HCT116 (cell line): ENCODE results near the gene TCF21. TPM values are rescaled to one million over a fixed set of nuclear protein-coding genes. Genes with fewer than 3 reads are reported as not detected.

Source experiments
- ATAC-seq: fragments of 200-7000 bp; cut with Tn5 transposase; 2 replicates; pipeline ENCODE4 v1.9.1; 2020; ENCODE audit warnings: mild to moderate bottlenecking, moderate library complexity
- BruUV-seq: library from RNA; stranded (reverse); fragments of 400-500 nt; replicated peaks from 2 replicates; lab custom pipeline; 2021; lab: Mats Ljungman, UMichigan
- CTCF ChIA-PET: fragments of 300-600 bp; sonication (Branson Sonifier 250); formaldehyde crosslinking; loops from one replicate; lab custom pipeline; 2021; ENCODE audit warnings: antibody characterized with exemption; lab: Charles Lee
- POLR2A ChIA-PET: fragments of 300-600, 350-600 bp; sonication (Branson Sonifier 250); formaldehyde crosslinking; loops from one replicate; lab custom pipeline; 2021; ENCODE audit warnings: antibody characterized with exemption; lab: Charles Lee
- RAD21 ChIA-PET, 2 experiments: fragments of 300-600 bp; sonication (Branson Sonifier 250); formaldehyde crosslinking; loops; one replicate each; lab custom pipeline; 2023; ENCODE audit warnings: low total read pairs in 2 of 2; ENCODE audit not compliant: uncharacterized antibody in 2 of 2, unreplicated experiment in 2 of 2, low non-redundant PET in 1 of 2; lab: Charles Lee
- DNase-seq: peaks from one replicate; pipeline ENCODE4 v3.0.0-alpha.2; 2010; ENCODE audit warnings: low read depth, low spot score
- H2AFZ ChIP-seq: fragments of 200-600 bp; shearing (Covaris generic), sonication (generic); 2 replicates; pipeline ENCODE4 v1.6.1; 2017; ENCODE audit warnings: low read depth, mixed run types, mixed read lengths, antibody characterized with exemption, low read length; ENCODE audit not compliant: poor library complexity, severe bottlenecking
- H3K27ac ChIP-seq: 2 replicates; pipeline ENCODE4 v1.5.1; 2012; ENCODE audit warnings: low read depth, low read length
- H3K27me3 ChIP-seq: fragments of 200-600 bp; sonication (generic); 2 replicates; pipeline ENCODE4 v1.6.1; 2016; ENCODE audit warnings: mixed run types, low read length, mixed read lengths; ENCODE audit not compliant: insufficient read depth
- H3K36me3 ChIP-seq, 2 experiments: fragments of 200-500 bp in 1 of 2; fragments of 200-600 bp in 1 of 2; sonication (Bioruptor generic) in 1 of 2; sonication (generic) in 1 of 2; 2 replicates each; pipeline versions ENCODE4 v1.5.1 to v1.6.1; 2014 to 2016; ENCODE audit warnings: low read length in 2 of 2, inconsistent platforms in 1 of 2, mixed read lengths in 1 of 2, mixed run types in 1 of 2; ENCODE audit not compliant: insufficient read depth in 2 of 2, control insufficient read depth in 1 of 2
- H3K4me1 ChIP-seq, 2 experiments: fragments of 200-600 bp in 1 of 2; sonication (generic) in 1 of 2; 2 replicates each; pipeline versions ENCODE4 v1.5.1 to v1.6.1; 2012 to 2017; ENCODE audit warnings: low read length in 2 of 2, inconsistent platforms in 1 of 2, mild to moderate bottlenecking in 1 of 2, mixed read lengths in 1 of 2, mixed run types in 1 of 2, moderate library complexity in 1 of 2; ENCODE audit not compliant: insufficient read depth in 2 of 2, control insufficient read depth in 1 of 2
- H3K4me2 ChIP-seq: fragments of 200-600 bp; sonication (generic); 2 replicates; pipeline ENCODE4 v1.6.1; 2017; ENCODE audit warnings: mixed run types, low read length, mixed read lengths
- H3K4me3 ChIP-seq, 2 experiments: fragments of 200-600 bp in 1 of 2; sonication (generic) in 1 of 2; replicated peaks in 1 of 2; 2 replicates each; pipeline ENCODE4 v1.5.1; 2011 to 2016; ENCODE audit warnings: low read length in 2 of 2, control low read depth in 1 of 2, low read depth in 1 of 2, mild to moderate bottlenecking in 1 of 2, mixed read lengths in 1 of 2, mixed run types in 1 of 2
- H3K79me2 ChIP-seq: fragments of 200-600 bp; sonication (generic); 2 replicates; pipeline ENCODE4 v1.6.1; 2017; ENCODE audit warnings: mild to moderate bottlenecking, mixed run types, low read length, moderate library complexity, mixed read lengths; ENCODE audit not compliant: insufficient read depth
- H3K9ac ChIP-seq: fragments of 200-600 bp; sonication (generic); 2 replicates; pipeline ENCODE4 v1.6.1; 2016; ENCODE audit warnings: low read length, mixed read lengths
- H3K9me2 ChIP-seq: fragments of 200-600 bp; sonication (generic), shearing (Covaris generic); 2 replicates; pipeline ENCODE4 v1.6.1; 2017; ENCODE audit warnings: mixed run types, mild to moderate bottlenecking, moderate library complexity; ENCODE audit not compliant: insufficient read depth
- H3K9me3 ChIP-seq, 2 experiments: fragments of 200-500 bp in 1 of 2; fragments of 200-600 bp in 1 of 2; sonication (Bioruptor generic) in 1 of 2; sonication (generic) in 1 of 2; 2 replicates each; pipeline ENCODE4 v1.6.1; 2014 to 2017; ENCODE audit warnings: low read length in 2 of 2, mixed read lengths in 2 of 2, inconsistent platforms in 1 of 2, low read depth in 1 of 2, mild to moderate bottlenecking in 1 of 2, mixed run types in 1 of 2, moderate library complexity in 1 of 2; ENCODE audit not compliant: control insufficient read depth in 1 of 2, insufficient read depth in 1 of 2
- H4K20me1 ChIP-seq: fragments of 200-600 bp; sonication (generic), shearing (Covaris generic); 2 replicates; pipeline ENCODE4 v1.6.1; 2017; ENCODE audit warnings: mixed run types, mild to moderate bottlenecking, moderate library complexity; ENCODE audit not compliant: insufficient read depth
- SP1 ChIP-seq: IDR thresholded peaks from 2 replicates; pipeline ENCODE4 v1.6.1; 2012; ENCODE audit warnings: low read depth
- intact Hi-C: fragments of 100-400 bp; cut with micrococcal nuclease; formaldehyde crosslinking; loops from 2 replicates; pipeline ENCODE4 v1.10.0; 2022
- total RNA-seq: library from RNA; stranded (reverse); gene quantifications from one replicate; pipeline ENCODE4 v1.2.1, GENCODE V29; 2021; ENCODE audit not compliant: unreplicated experiment
- TF ChIP-seq, protein P1 (sequence below), 3 experiments: fragments of 200-600 bp in 1 of 3; sonication (generic) in 1 of 3; IDR thresholded peaks in 2 of 3; conservative IDR thresholded peaks in 1 of 3; 2 replicates each; pipeline ENCODE4 v1.5.1; 2012 to 2017; ENCODE audit warnings: low read depth in 2 of 3, low read length in 2 of 3, antibody characterized with exemption in 1 of 3, borderline replicate concordance in 1 of 3, control low read depth in 1 of 3, mild to moderate bottlenecking in 1 of 3, mixed read lengths in 1 of 3, mixed run types in 1 of 3, moderate library complexity in 1 of 3; ENCODE audit not compliant: insufficient read depth in 1 of 3

The TCF21 gene
- total RNA-seq, 1 experiment from 2014 or later: 0.20 TPM

DNA sequence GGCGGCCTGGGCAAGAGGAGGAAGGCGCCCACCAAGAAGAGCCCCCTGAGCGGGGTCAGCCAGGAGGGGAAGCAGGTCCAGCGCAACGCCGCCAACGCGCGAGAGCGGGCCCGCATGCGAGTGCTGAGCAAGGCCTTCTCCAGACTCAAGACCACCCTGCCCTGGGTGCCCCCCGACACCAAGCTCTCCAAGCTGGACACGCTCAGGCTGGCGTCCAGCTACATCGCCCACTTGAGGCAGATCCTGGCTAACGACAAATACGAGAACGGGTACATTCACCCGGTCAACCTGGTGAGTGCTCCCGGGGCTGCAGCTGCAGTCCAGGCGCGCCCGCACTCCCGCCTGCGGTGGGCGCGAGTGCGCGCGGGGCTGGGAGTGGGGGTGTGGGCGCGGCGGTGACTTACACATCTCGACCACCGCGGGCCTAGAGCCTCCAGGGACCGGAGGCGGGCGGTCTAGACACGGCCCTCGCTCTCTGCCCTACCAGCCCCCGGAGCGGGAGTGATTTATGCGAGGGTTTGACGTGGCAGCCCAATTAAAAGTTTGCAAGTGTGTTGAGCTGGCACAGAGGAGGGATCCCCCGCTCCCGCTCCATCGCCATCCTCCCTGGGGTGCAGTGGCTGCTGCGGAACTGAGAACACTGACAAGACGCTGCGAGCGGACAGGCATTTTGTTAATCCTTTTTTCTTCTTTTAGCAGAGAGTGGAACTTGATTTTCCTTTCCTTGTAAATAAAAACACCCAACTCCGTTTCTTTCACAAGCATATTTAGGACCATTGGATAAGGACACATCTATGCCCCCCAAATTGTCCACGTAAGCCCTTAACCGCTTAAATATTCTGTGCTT is 867 bp downstream of the TCF21 start:
- RAD21 ChIA-PET: no interaction called here

More for the DNA sequence above, 867 bp downstream of the TCF21 start:
- Histone ChIP-seq H3K9me2 (no peaks in the 10 kb centered on the region), H3K79me2 (no peaks in the 10 kb centered on the region), H3K36me3 (no peaks in the 10 kb centered on the region), H3K4me1 (peaks cover 4 to 22% of the 10 kb centered on the region in 2 experiments; a peak in 3 of 4 replicates), H3K9ac (no peak overlapping the region), H3K4me3 (no peak overlapping the region), H2AFZ (no peak overlapping the region), H3K27ac (peak overlapping the region; percentile 11; the same call in 1 of the 2 replicates), H3K9me3 (no peaks in the 10 kb centered on the region), H3K4me2 (peak overlapping the region; percentile 32), H3K27me3 (peaks cover 7% of the 10 kb centered on the region; the same call in 1 of the 2 replicates), H4K20me1 (no peaks in the 10 kb centered on the region)
- BruUV-seq: no TSS peak
- TF ChIP-seq SP1: no peak
- TF ChIP-seq, protein P1, sequence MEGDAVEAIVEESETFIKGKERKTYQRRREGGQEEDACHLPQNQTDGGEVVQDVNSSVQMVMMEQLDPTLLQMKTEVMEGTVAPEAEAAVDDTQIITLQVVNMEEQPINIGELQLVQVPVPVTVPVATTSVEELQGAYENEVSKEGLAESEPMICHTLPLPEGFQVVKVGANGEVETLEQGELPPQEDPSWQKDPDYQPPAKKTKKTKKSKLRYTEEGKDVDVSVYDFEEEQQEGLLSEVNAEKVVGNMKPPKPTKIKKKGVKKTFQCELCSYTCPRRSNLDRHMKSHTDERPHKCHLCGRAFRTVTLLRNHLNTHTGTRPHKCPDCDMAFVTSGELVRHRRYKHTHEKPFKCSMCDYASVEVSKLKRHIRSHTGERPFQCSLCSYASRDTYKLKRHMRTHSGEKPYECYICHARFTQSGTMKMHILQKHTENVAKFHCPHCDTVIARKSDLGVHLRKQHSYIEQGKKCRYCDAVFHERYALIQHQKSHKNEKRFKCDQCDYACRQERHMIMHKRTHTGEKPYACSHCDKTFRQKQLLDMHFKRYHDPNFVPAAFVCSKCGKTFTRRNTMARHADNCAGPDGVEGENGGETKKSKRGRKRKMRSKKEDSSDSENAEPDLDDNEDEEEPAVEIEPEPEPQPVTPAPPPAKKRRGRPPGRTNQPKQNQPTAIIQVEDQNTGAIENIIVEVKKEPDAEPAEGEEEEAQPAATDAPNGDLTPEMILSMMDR (IDR thresholded peaks at IDR 0.05 in 2 of 3, conservative IDR thresholded peaks at IDR 0.05 in 1 of 3; ENCODE audit: borderline replicate concordance in 1 of 3, insufficient read depth in 1 of 3, low read depth in 2 of 3, low read length in 2 of 3): no peak
- intact Hi-C loops: no loop called here
- ChIA-PET CTCF (no interaction called here), POLR2A (no interaction called here)
- DNase-seq (no peak), ATAC-seq (no peak)
